HCT116 (cell line): ENCODE data around the gene B3GALT6. TPM values are rescaled to one million over a fixed set of nuclear protein-coding genes. Genes with fewer than 3 reads are reported as not detected.

Experiments used
- ATAC-seq: fragments of 200-7000 bp; cut with Tn5 transposase; 2 replicates; pipeline ENCODE4 v1.9.1; 2020; ENCODE audit warnings: mild to moderate bottlenecking, moderate library complexity
- BruUV-seq: library from RNA; stranded (reverse); fragments of 400-500 nt; replicated peaks from 2 replicates; lab custom pipeline; 2021; lab: Mats Ljungman, UMichigan
- CTCF ChIA-PET: fragments of 300-600 bp; sonication (Branson Sonifier 250); formaldehyde crosslinking; loops from one replicate; lab custom pipeline; 2021; ENCODE audit warnings: antibody characterized with exemption; lab: Charles Lee
- POLR2A ChIA-PET: fragments of 300-600, 350-600 bp; sonication (Branson Sonifier 250); formaldehyde crosslinking; loops from one replicate; lab custom pipeline; 2021; ENCODE audit warnings: antibody characterized with exemption; lab: Charles Lee
- RAD21 ChIA-PET, 2 experiments: fragments of 300-600 bp; sonication (Branson Sonifier 250); formaldehyde crosslinking; loops; one replicate each; lab custom pipeline; 2023; ENCODE audit warnings: low total read pairs in 2 of 2; ENCODE audit not compliant: uncharacterized antibody in 2 of 2, unreplicated experiment in 2 of 2, low non-redundant PET in 1 of 2; lab: Charles Lee
- DNase-seq: peaks from one replicate; pipeline ENCODE4 v3.0.0-alpha.2; 2010; ENCODE audit warnings: low read depth, low spot score
- H2AFZ ChIP-seq: fragments of 200-600 bp; shearing (Covaris generic), sonication (generic); 2 replicates; pipeline ENCODE4 v1.6.1; 2017; ENCODE audit warnings: low read depth, mixed run types, mixed read lengths, antibody characterized with exemption, low read length; ENCODE audit not compliant: poor library complexity, severe bottlenecking
- H3K27ac ChIP-seq: 2 replicates; pipeline ENCODE4 v1.5.1; 2012; ENCODE audit warnings: low read depth, low read length
- H3K27me3 ChIP-seq: fragments of 200-600 bp; sonication (generic); 2 replicates; pipeline ENCODE4 v1.6.1; 2016; ENCODE audit warnings: mixed run types, low read length, mixed read lengths; ENCODE audit not compliant: insufficient read depth
- H3K36me3 ChIP-seq, 2 experiments: fragments of 200-500 bp in 1 of 2; fragments of 200-600 bp in 1 of 2; sonication (Bioruptor generic) in 1 of 2; sonication (generic) in 1 of 2; 2 replicates each; pipeline versions ENCODE4 v1.5.1 to v1.6.1; 2014 to 2016; ENCODE audit warnings: low read length in 2 of 2, inconsistent platforms in 1 of 2, mixed read lengths in 1 of 2, mixed run types in 1 of 2; ENCODE audit not compliant: insufficient read depth in 2 of 2, control insufficient read depth in 1 of 2
- H3K4me1 ChIP-seq, 2 experiments: fragments of 200-600 bp in 1 of 2; sonication (generic) in 1 of 2; 2 replicates each; pipeline versions ENCODE4 v1.5.1 to v1.6.1; 2012 to 2017; ENCODE audit warnings: low read length in 2 of 2, inconsistent platforms in 1 of 2, mild to moderate bottlenecking in 1 of 2, mixed read lengths in 1 of 2, mixed run types in 1 of 2, moderate library complexity in 1 of 2; ENCODE audit not compliant: insufficient read depth in 2 of 2, control insufficient read depth in 1 of 2
- H3K4me2 ChIP-seq: fragments of 200-600 bp; sonication (generic); 2 replicates; pipeline ENCODE4 v1.6.1; 2017; ENCODE audit warnings: mixed run types, low read length, mixed read lengths
- H3K4me3 ChIP-seq, 2 experiments: fragments of 200-600 bp in 1 of 2; sonication (generic) in 1 of 2; replicated peaks in 1 of 2; 2 replicates each; pipeline ENCODE4 v1.5.1; 2011 to 2016; ENCODE audit warnings: low read length in 2 of 2, control low read depth in 1 of 2, low read depth in 1 of 2, mild to moderate bottlenecking in 1 of 2, mixed read lengths in 1 of 2, mixed run types in 1 of 2
- H3K79me2 ChIP-seq: fragments of 200-600 bp; sonication (generic); 2 replicates; pipeline ENCODE4 v1.6.1; 2017; ENCODE audit warnings: mild to moderate bottlenecking, mixed run types, low read length, moderate library complexity, mixed read lengths; ENCODE audit not compliant: insufficient read depth
- H3K9ac ChIP-seq: fragments of 200-600 bp; sonication (generic); 2 replicates; pipeline ENCODE4 v1.6.1; 2016; ENCODE audit warnings: low read length, mixed read lengths
- H3K9me2 ChIP-seq: fragments of 200-600 bp; sonication (generic), shearing (Covaris generic); 2 replicates; pipeline ENCODE4 v1.6.1; 2017; ENCODE audit warnings: mixed run types, mild to moderate bottlenecking, moderate library complexity; ENCODE audit not compliant: insufficient read depth
- H3K9me3 ChIP-seq, 2 experiments: fragments of 200-500 bp in 1 of 2; fragments of 200-600 bp in 1 of 2; sonication (Bioruptor generic) in 1 of 2; sonication (generic) in 1 of 2; 2 replicates each; pipeline ENCODE4 v1.6.1; 2014 to 2017; ENCODE audit warnings: low read length in 2 of 2, mixed read lengths in 2 of 2, inconsistent platforms in 1 of 2, low read depth in 1 of 2, mild to moderate bottlenecking in 1 of 2, mixed run types in 1 of 2, moderate library complexity in 1 of 2; ENCODE audit not compliant: control insufficient read depth in 1 of 2, insufficient read depth in 1 of 2
- H4K20me1 ChIP-seq: fragments of 200-600 bp; sonication (generic), shearing (Covaris generic); 2 replicates; pipeline ENCODE4 v1.6.1; 2017; ENCODE audit warnings: mixed run types, mild to moderate bottlenecking, moderate library complexity; ENCODE audit not compliant: insufficient read depth
- CBX3 ChIP-seq: IDR thresholded peaks from 2 replicates; pipeline ENCODE4 v1.6.1; 2012; ENCODE audit warnings: low read depth
- CEBPB ChIP-seq: IDR thresholded peaks from 2 replicates; pipeline ENCODE4 v1.6.1; 2012; ENCODE audit warnings: low read depth
- EZH2 ChIP-seq: fragments of 200-600 bp; sonication (generic); IDR thresholded peaks from 2 replicates; pipeline ENCODE4 v1.6.1; 2017; ENCODE audit warnings: antibody characterized with exemption, mixed run types
- FOSL1 ChIP-seq: IDR thresholded peaks from 2 replicates; pipeline ENCODE4 v1.6.1; 2012; ENCODE audit warnings: low read depth
- POLR2AphosphoS5 ChIP-seq: IDR thresholded peaks from 2 replicates; pipeline ENCODE4 v1.6.1; 2011; ENCODE audit warnings: mild to moderate bottlenecking, low read depth, low read length, moderate library complexity
- SIN3A ChIP-seq: IDR thresholded peaks from 2 replicates; pipeline ENCODE4 v1.6.1; 2012; ENCODE audit warnings: low read depth
- SP1 ChIP-seq: IDR thresholded peaks from 2 replicates; pipeline ENCODE4 v1.6.1; 2012; ENCODE audit warnings: low read depth
- SRF ChIP-seq: IDR thresholded peaks from 2 replicates; pipeline ENCODE4 v1.6.1; 2012; ENCODE audit warnings: low read depth
- intact Hi-C: fragments of 100-400 bp; cut with micrococcal nuclease; formaldehyde crosslinking; loops from 2 replicates; pipeline ENCODE4 v1.10.0; 2022
- total RNA-seq: library from RNA; stranded (reverse); gene quantifications from one replicate; pipeline ENCODE4 v1.2.1, GENCODE V29; 2021; ENCODE audit not compliant: unreplicated experiment
- TF ChIP-seq, protein P1 (sequence below): IDR thresholded peaks from 2 replicates; pipeline ENCODE4 v1.6.1; 2011; ENCODE audit warnings: mild to moderate bottlenecking, low read length, moderate library complexity; ENCODE audit not compliant: insufficient replicate concordance; ENCODE audit errors: extremely low read depth
- TF ChIP-seq, protein P2 (sequence below): IDR thresholded peaks from 2 replicates; pipeline ENCODE4 v1.6.1; 2012
- TF ChIP-seq, protein P3 (sequence below): IDR thresholded peaks from 2 replicates; pipeline ENCODE4 v1.6.1; 2012

The B3GALT6 gene
- total RNA-seq, 1 experiment from 2014 or later = 16.3 TPM

DNA sequence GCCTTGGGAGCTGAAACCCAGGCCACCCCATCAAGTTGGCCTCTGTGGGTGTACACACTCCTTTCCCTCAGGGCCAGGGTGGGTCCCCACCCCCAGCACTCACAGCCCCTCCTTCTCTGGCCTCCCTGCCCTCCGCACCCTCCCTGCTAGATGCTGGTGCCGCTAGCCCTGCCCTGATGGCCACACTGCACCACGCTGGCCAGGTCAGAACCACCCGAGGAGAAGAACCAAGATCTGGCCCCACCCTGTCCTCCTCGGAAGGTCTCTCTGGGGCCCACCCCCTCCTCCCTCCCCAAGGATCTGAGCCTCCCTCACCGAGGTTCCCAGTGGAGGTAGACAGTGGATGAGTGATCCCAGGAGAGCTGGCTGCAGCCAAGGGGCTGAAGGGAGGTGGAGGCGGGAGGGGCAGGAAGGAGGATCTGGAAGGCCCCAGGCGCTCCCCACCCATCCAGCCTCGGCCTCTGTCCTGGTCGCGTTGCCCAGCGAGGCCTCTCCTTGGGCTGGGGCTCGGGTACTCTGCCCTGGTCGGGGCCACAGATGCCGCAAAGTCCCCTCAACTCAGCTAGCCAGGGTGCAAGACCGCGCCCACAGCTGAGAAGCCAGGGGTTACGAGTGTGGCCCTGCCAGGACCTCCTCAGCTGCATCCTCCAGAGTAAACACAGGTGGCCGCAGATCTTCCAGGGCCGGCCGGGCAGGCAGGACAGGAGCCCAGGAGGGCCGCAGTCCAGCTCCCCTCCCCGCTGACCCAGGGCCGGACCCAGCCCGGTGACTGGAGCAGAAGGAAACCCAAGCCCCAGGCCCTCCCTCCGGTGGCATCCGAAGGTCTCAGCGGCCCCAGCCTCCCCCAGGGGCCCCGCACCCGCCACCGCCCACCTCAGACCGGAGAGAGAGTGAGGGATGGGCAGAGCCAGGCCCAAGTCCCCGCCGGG, 5.2 kb downstream of the B3GALT6 start:
- Histone ChIP-seq H4K20me1 (no peaks in the 10 kb centered on the region), H3K9me3 (no peaks in the 10 kb centered on the region), H3K9ac (no peak overlapping the region), H3K27ac (peak overlapping the region; percentile 8; the same call in 1 of the 2 replicates), H3K27me3 (no peaks in the 10 kb centered on the region), H3K9me2 (no peaks in the 10 kb centered on the region), H3K36me3 (no peaks in the 10 kb centered on the region), H3K4me1 (peaks cover 9 to 30% of the 10 kb centered on the region in 2 experiments; a peak in 3 of 4 replicates), H3K79me2 (peaks cover 20% of the 10 kb centered on the region; the same call in 1 of the 2 replicates), H2AFZ (no peak overlapping the region), H3K4me2 (peak overlapping the region; percentile 46), H3K4me3 (no peak overlapping the region)
- ChIA-PET CTCF (no interaction called here), RAD21 (no interaction called here), POLR2A (no interaction called here)
- DNase-seq = no peak
- intact Hi-C loops = no loop called here
- BruUV-seq = no TSS peak
- TF ChIP-seq SIN3A (no peak), SP1 (no peak)
- peak; percentile 1 for ATAC-seq

DNA sequence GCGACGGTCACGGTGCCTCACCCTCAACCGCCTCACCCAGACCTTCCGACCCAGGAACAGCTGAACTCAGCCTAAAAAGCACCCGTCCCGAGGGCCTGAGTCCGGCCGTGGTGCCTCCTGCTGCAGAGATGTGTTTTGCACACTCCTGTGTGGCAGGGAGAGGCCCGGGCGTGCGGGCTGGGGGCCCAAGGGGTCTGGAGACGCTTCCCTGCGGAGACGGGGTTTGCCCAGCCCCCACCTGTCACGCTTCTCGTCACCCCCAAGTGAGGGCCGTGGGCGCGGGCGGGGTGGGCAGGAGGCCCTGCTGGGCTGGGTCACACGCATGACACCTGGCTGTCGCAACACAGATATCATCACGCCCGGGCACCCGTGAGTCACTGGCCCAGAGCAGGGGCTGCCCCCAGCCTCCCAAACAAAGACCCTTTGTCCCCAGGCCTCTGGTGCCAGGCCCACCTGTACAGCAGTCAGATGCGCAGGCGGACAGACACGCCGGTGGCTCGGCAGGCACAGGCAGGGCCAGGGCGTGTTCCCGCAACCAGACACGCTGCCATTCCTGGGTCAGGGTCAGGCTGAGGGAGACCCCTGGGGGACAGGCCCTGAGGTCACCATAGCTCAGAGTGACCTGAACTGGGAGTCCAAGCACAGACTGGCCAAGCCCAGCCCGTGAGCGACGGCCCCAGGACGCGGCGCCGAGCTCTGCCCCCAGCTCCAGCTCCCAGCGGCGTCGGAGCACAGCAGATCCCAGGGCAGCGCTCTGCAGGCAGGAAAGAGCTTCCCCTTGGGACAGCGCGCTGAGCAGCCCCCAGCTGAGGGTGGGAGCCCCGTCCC, 6.1 kb downstream of the B3GALT6 start:
- Histone ChIP-seq H3K4me3 (no peak overlapping the region), H3K9ac (no peak overlapping the region), H2AFZ (no peak overlapping the region), H3K27ac (peak overlapping the region; percentile 8; the same call in 1 of the 2 replicates), H3K36me3 (no peaks in the 10 kb centered on the region), H3K9me2 (no peaks in the 10 kb centered on the region), H4K20me1 (no peaks in the 10 kb centered on the region), H3K9me3 (no peaks in the 10 kb centered on the region), H3K27me3 (no peaks in the 10 kb centered on the region), H3K4me1 (peaks cover 9 to 23% of the 10 kb centered on the region in 2 experiments; a peak in 3 of 4 replicates), H3K79me2 (peaks cover 16% of the 10 kb centered on the region; the same call in 1 of the 2 replicates), H3K4me2 (peak overlapping the region; percentile 46)
- RAD21 ChIA-PET = no interaction called here
- DNase-seq (peak; percentile 38), ATAC-seq (peak; percentile 56)
- no TSS peak for BruUV-seq
- CTCF ChIA-PET = no interaction called here
- intact Hi-C loops = no loop called here
- POLR2A ChIA-PET = no interaction called here
- TF ChIP-seq POLR2AphosphoS5 (no peak), CEBPB (no peak), EZH2 (no peak), SRF (no peak), CBX3 (no peak), FOSL1 (no peak)
- TF ChIP-seq, protein P1, sequence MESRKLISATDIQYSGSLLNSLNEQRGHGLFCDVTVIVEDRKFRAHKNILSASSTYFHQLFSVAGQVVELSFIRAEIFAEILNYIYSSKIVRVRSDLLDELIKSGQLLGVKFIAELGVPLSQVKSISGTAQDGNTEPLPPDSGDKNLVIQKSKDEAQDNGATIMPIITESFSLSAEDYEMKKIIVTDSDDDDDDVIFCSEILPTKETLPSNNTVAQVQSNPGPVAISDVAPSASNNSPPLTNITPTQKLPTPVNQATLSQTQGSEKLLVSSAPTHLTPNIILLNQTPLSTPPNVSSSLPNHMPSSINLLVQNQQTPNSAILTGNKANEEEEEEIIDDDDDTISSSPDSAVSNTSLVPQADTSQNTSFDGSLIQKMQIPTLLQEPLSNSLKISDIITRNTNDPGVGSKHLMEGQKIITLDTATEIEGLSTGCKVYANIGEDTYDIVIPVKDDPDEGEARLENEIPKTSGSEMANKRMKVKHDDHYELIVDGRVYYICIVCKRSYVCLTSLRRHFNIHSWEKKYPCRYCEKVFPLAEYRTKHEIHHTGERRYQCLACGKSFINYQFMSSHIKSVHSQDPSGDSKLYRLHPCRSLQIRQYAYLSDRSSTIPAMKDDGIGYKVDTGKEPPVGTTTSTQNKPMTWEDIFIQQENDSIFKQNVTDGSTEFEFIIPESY = no peak
- TF ChIP-seq, protein P2, sequence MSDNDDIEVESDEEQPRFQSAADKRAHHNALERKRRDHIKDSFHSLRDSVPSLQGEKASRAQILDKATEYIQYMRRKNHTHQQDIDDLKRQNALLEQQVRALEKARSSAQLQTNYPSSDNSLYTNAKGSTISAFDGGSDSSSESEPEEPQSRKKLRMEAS = no peak
- TF ChIP-seq, protein P3, sequence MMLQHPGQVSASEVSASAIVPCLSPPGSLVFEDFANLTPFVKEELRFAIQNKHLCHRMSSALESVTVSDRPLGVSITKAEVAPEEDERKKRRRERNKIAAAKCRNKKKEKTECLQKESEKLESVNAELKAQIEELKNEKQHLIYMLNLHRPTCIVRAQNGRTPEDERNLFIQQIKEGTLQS = no peak
